Endothelial cell of umbilical vein (primary cell): ENCODE data around the gene RBSN. TPM values are rescaled to one million over a fixed set of nuclear protein-coding genes. Genes with fewer than 3 reads are reported as not detected.

Experiments used
- BruUV-seq: library from RNA; stranded (reverse); fragments of 400-500 nt; replicated peaks from 2 replicates; lab custom pipeline; 2021; lab: Mats Ljungman, UMichigan
- CTCF ChIA-PET: fragments of 300-600, 350-600 bp; sonication (Branson Sonifier 250); formaldehyde crosslinking; loops from one replicate; lab custom pipeline; 2021; ENCODE audit warnings: antibody characterized with exemption, inconsistent platforms; lab: Charles Lee
- POLR2A ChIA-PET: fragments of 300-600, 350-600 bp; sonication (Branson Sonifier 250); formaldehyde crosslinking; loops from one replicate; lab custom pipeline; 2021; ENCODE audit warnings: antibody characterized with exemption, inconsistent platforms; lab: Charles Lee
- DNase-seq: peaks from one replicate; pipeline ENCODE4 v3.0.0-alpha.2; 2011; ENCODE audit warnings: low read depth, low spot score
- FAIRE-seq: peaks from 2 replicates; lab custom pipeline; 2011; peaks lifted over from hg19 to GRCh38; lab: Jason Lieb, UNC
- H2AFZ ChIP-seq: 2 replicates; pipeline ENCODE4 v1.6.0; 2012; ENCODE audit warnings: low read depth, low read length, control low read depth, inconsistent platforms
- H3K27ac ChIP-seq: 2 replicates; pipeline ENCODE4 v1.5.1; 2011; ENCODE audit warnings: low read depth, mild to moderate bottlenecking, control low read depth, low read length, moderate library complexity; ENCODE audit not compliant: insufficient read depth
- H3K27me3 ChIP-seq, 2 experiments: 2 replicates each; pipeline versions ENCODE4 v1.6.0 to v1.6.1; 2011; ENCODE audit warnings: low read length in 2 of 2, mixed read lengths in 1 of 2; ENCODE audit not compliant: control insufficient read depth in 2 of 2, insufficient read depth in 2 of 2
- H3K36me3 ChIP-seq, 2 experiments: 2 replicates in 1 of 2; 3 replicates in 1 of 2; pipeline ENCODE4 v1.5.1; 2011; ENCODE audit warnings: low read length in 2 of 2, mild to moderate bottlenecking in 1 of 2, moderate library complexity in 1 of 2; ENCODE audit not compliant: control insufficient read depth in 2 of 2, insufficient read depth in 2 of 2; ENCODE audit errors: extremely low read depth in 1 of 2
- H3K4me1 ChIP-seq: 3 replicates; pipeline ENCODE4 v1.5.1; 2011; ENCODE audit warnings: mild to moderate bottlenecking, low read length; ENCODE audit not compliant: control insufficient read depth, insufficient read depth; ENCODE audit errors: extremely low read depth
- H3K4me2 ChIP-seq: 2 replicates; pipeline ENCODE4 v1.6.1; 2011; ENCODE audit warnings: low read length, control low read depth, mixed read lengths; ENCODE audit not compliant: insufficient read depth
- H3K4me3 ChIP-seq, 3 experiments: fragments of 200-600 bp in 1 of 3; sonication (generic), shearing (Covaris generic) in 1 of 3; replicated peaks in 1 of 3; 2 replicates each; pipeline ENCODE4 v1.5.1; 2011 to 2016; ENCODE audit warnings: control low read depth in 3 of 3, low read length in 3 of 3, mild to moderate bottlenecking in 2 of 3, inconsistent platforms in 1 of 3, low read depth in 1 of 3, moderate library complexity in 1 of 3; ENCODE audit not compliant: insufficient read depth in 1 of 3
- H3K79me2 ChIP-seq: 2 replicates; pipeline ENCODE4 v1.6.0; 2012; ENCODE audit warnings: low read length, inconsistent platforms; ENCODE audit not compliant: control insufficient read depth, insufficient read depth
- H3K9ac ChIP-seq: replicated peaks from 2 replicates; pipeline ENCODE3; 2011; ENCODE audit warnings: low read length, control low read depth; ENCODE audit not compliant: insufficient read depth; ENCODE audit errors: extremely low read depth
- H3K9me1 ChIP-seq: replicated peaks from 3 replicates; pipeline ENCODE4 v1.6.0; 2011; ENCODE audit warnings: mild to moderate bottlenecking, low read length; ENCODE audit not compliant: control insufficient read depth, insufficient read depth; ENCODE audit errors: extremely low read depth
- H3K9me3 ChIP-seq: replicated peaks from 2 replicates; pipeline ENCODE4 v1.5.1; 2012; ENCODE audit warnings: low read length, inconsistent platforms; ENCODE audit not compliant: control insufficient read depth, insufficient read depth
- H4K20me1 ChIP-seq: replicated peaks from 2 replicates; pipeline ENCODE3; 2011; ENCODE audit warnings: mild to moderate bottlenecking, low read length; ENCODE audit not compliant: control insufficient read depth, insufficient read depth; ENCODE audit errors: extremely low read depth
- CTCF ChIP-seq, 2 donors: IDR thresholded peaks; 1 replicate in 1 of 2; 2 replicates in 1 of 2; pipeline ENCODE4 v1.5.1; 2011; ENCODE audit warnings: low read length in 2 of 2, mild to moderate bottlenecking in 2 of 2, moderate library complexity in 2 of 2, control low read depth in 1 of 2, inconsistent platforms in 1 of 2, low read depth in 1 of 2; ENCODE audit not compliant: insufficient read depth in 1 of 2; ENCODE audit errors: extremely low read depth in 1 of 2
- EZH2 ChIP-seq: IDR thresholded peaks from 2 replicates; pipeline ENCODE4 v1.6.1; 2012; ENCODE audit warnings: borderline replicate concordance, low read depth, mild to moderate bottlenecking, moderate library complexity, low read length, inconsistent platforms; ENCODE audit not compliant: severe bottlenecking
- FOS ChIP-seq: IDR thresholded peaks from 2 replicates; pipeline ENCODE4 v1.6.1; 2011; ENCODE audit warnings: mild to moderate bottlenecking, low read length, moderate library complexity, borderline replicate concordance; ENCODE audit not compliant: insufficient read depth
- GATA2 ChIP-seq: IDR thresholded peaks from 2 replicates; pipeline ENCODE4 v1.7.0; 2011; ENCODE audit warnings: low read depth, mild to moderate bottlenecking, moderate library complexity, mixed read lengths, low read length; ENCODE audit not compliant: insufficient read length, insufficient read depth
- JUN ChIP-seq: IDR thresholded peaks from 2 replicates; pipeline ENCODE4 v1.6.1; 2011; ENCODE audit warnings: borderline replicate concordance, low read depth; ENCODE audit not compliant: insufficient read length, insufficient read depth
- MAX ChIP-seq: IDR thresholded peaks from 2 replicates; pipeline ENCODE4 v1.6.1; 2011; ENCODE audit not compliant: insufficient read depth, insufficient read length
- MYC ChIP-seq: IDR thresholded peaks from one replicate; pipeline ENCODE4 v1.6.1; 2011; ENCODE audit warnings: mild to moderate bottlenecking, low read depth, low read length
- POLR2A ChIP-seq: IDR thresholded peaks from 2 replicates; pipeline ENCODE4 v1.6.1; 2012; ENCODE audit warnings: low read depth, mild to moderate bottlenecking, control low read depth, low read length
- POLR2AphosphoS5 ChIP-seq: IDR thresholded peaks from 2 replicates; pipeline ENCODE4 v1.6.1; 2012; ENCODE audit warnings: low read depth, mild to moderate bottlenecking, control low read depth, low read length, moderate library complexity; ENCODE audit not compliant: insufficient read depth
- dilution Hi-C: fragments of 300-500 bp; cut with MboI; formaldehyde crosslinking; loops from one replicate; pipeline ENCODE4 v1.15.0; 2019; ENCODE audit warnings: low sequenced_read_pairs; ENCODE audit not compliant: extremely low pct_ligation_motif_present
- intact Hi-C: fragments of 100-400 bp; cut with micrococcal nuclease; formaldehyde crosslinking; loops from one replicate; pipeline ENCODE4 v1.10.0; 2022
- polyA plus RNA-seq, 4 experiments: library from polyadenylated mRNA; depleted of rRNA in 3 of 4; stranded (reverse) in 3 of 4; unstranded in 1 of 4; fragments of >200 nt; gene quantifications; 2 replicates each; pipeline versions ENCODE4 v1.2.1 to v1.2.3, GENCODE V29; 2011 to 2012; ENCODE audit warnings: missing spikeins in 1 of 4
- total RNA-seq: library from RNA; stranded (reverse); gene quantifications from 2 replicates; pipeline ENCODE4 v1.2.3, GENCODE V29; 2021

The RBSN gene
- total and polyA plus RNA-seq, 2 donors (not counting 3 experiments of a cell fraction or from before 2014, with no cell fraction given), result 6.7 to 23.6 TPM

DNA sequence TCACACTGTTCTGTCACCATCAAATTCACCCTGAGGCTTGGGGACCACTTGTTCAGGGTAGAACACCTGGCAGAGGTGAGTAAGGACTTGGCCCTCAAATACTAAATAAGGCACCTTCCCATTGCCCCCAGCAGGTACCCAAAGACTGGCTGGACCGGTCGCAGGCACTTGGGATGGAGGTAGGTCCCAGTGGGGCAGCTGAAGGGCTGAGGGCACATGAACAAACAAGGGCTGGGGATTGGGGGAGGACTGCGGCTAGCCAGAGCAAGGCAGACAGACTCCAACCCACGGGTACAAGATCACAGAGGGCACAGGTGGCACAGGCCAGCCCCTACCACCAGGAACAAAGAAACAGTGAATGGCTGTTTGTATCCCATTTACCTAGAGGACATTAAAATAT lies 35.7 kb downstream of the RBSN start:
- H3K9me1 ChIP-seq, result no peaks in the 10 kb centered on the region
- no peak overlapping the region for H3K4me3 ChIP-seq
- H3K27me3 ChIP-seq, result no peaks in the 10 kb centered on the region
- ChIA-PET POLR2A (no interaction called here), CTCF (interaction anchor here (0.7 kb wide), 1 partner anchor 12 kb away, joined by 4 read pairs; no protein-coding TSS in a partner anchor)
- no peak for TF ChIP-seq MAX
- TF ChIP-seq FOS, result no peak
- TF ChIP-seq CTCF (IDR thresholded peaks at IDR 0.05; ENCODE audit: extremely low read depth in 1 of 2, insufficient read depth in 1 of 2, low read depth in 1 of 2, low read length in 2 of 2), result no peak
- TF ChIP-seq POLR2AphosphoS5, result no peak
- no peak for TF ChIP-seq EZH2
- no peak for TF ChIP-seq GATA2
- TF ChIP-seq POLR2A, result no peak
- no peak for TF ChIP-seq JUN
- TF ChIP-seq MYC, result no peak
- H3K9me3 ChIP-seq, result no peaks in the 10 kb centered on the region
- H3K4me1 ChIP-seq, result peaks cover 10% of the 10 kb centered on the region
- DNase-seq (no peak), FAIRE-seq (no peak)
- no peak overlapping the region for H3K9ac ChIP-seq
- no peak overlapping the region for H3K4me2 ChIP-seq
- H3K27ac ChIP-seq, result no peak overlapping the region
- intact Hi-C loops, result no loop called here
- peaks cover 3 to 6% of the 10 kb centered on the region in 2 experiments for H3K36me3 ChIP-seq
- H2AFZ ChIP-seq, result no peak overlapping the region
- no peaks in the 10 kb centered on the region for H4K20me1 ChIP-seq
- no TSS peak for BruUV-seq
- H3K79me2 ChIP-seq, result peaks cover 39% of the 10 kb centered on the region
- dilution Hi-C loops, result no loop called here
